HG02642 (cell line): ENCODE measurements around the gene HIBADH.
"Not testable (repeated sequence)": the region's sequence is repeated elsewhere in the genome, so short reads cannot be mapped to it uniquely, and the experiment has no call there.

ENCODE experiments used
- ATAC-seq: cut with Tn5 transposase; IDR thresholded peaks from one replicate; pipeline ENCODE4 v1.9.1; 2021; ENCODE audit warnings: mild to moderate bottlenecking; ENCODE audit not compliant: unreplicated experiment, poor library complexity

HIBADH gene

GRCh38 chr7:27684491-27684890 is 21.8 kb upstream of the HIBADH start:
- no peak for ATAC-seq

GRCh38 chr7:27680610-27681009 is 17.9 kb upstream of the HIBADH start:
- no peak for ATAC-seq

- ATAC-seq = no peak
Measured at GRCh38 chr7:27678617-27679260, 16.1 kb upstream of the HIBADH start.

- no peak for ATAC-seq
Measured at GRCh38 chr7:27677912-27678612, 15.4 kb upstream of the HIBADH start.

- ATAC-seq = not testable (repeated sequence)
Measured at GRCh38 chr7:27674126-27674525, 11.4 kb upstream of the HIBADH start.

- ATAC-seq = no peak
Measured at GRCh38 chr7:27671675-27672074, 9.0 kb upstream of the HIBADH start.

- ATAC-seq = no peak
Measured at GRCh38 chr7:27670676-27671075, 8.0 kb upstream of the HIBADH start.

- no peak for ATAC-seq
Measured at GRCh38 chr7:27670177-27670576, 7.5 kb upstream of the HIBADH start.

GRCh38 chr7:27665531-27665930 is 2.8 kb upstream of the HIBADH start:
- ATAC-seq = no peak

- ATAC-seq = no peak
Measured at GRCh38 chr7:27663989-27664331, 1.3 kb upstream of the HIBADH start.

GRCh38 chr7:27661811-27662489 is 733 bp downstream of the HIBADH start:
- ATAC-seq = no peak

GRCh38 chr7:27656724-27657123 is 6.0 kb downstream of the HIBADH start:
- ATAC-seq = no peak

GRCh38 chr7:27655184-27655583 is 7.5 kb downstream of the HIBADH start:
- ATAC-seq = no peak

GRCh38 chr7:27652518-27652917 is 10.2 kb downstream of the HIBADH start:
- no peak for ATAC-seq

GRCh38 chr7:27651702-27652101 is 11.0 kb downstream of the HIBADH start:
- ATAC-seq = no peak

GRCh38 chr7:27650283-27650682 is 12.4 kb downstream of the HIBADH start:
- ATAC-seq = no peak

- no peak for ATAC-seq
Measured at GRCh38 chr7:27647489-27647888, 15.2 kb downstream of the HIBADH start.

GRCh38 chr7:27647046-27647445 is 15.6 kb downstream of the HIBADH start:
- ATAC-seq = no peak

- ATAC-seq = no peak
Measured at GRCh38 chr7:27642271-27642670, 20.4 kb downstream of the HIBADH start.

GRCh38 chr7:27641581-27642230 is 21.0 kb downstream of the HIBADH start:
- no peak for ATAC-seq

- ATAC-seq = no peak
Measured at GRCh38 chr7:27640884-27641574, 21.7 kb downstream of the HIBADH start.
